PC-9 (cell line): ENCODE measurements around the gene GLTP. TPM values are rescaled to one million over a fixed set of nuclear protein-coding genes. Genes with fewer than 3 reads are reported as not detected.
A peak's percentile ranks its signal among the peaks of the same experiment; 100 is the strongest.

Experiments used
- BruUV-seq: library from RNA; stranded (reverse); fragments of 400-500 nt; replicated peaks from 2 replicates; lab custom pipeline; 2021; lab: Mats Ljungman, UMichigan
- CTCF ChIA-PET: fragments of 300-600 bp; sonication (Branson Sonifier 250); formaldehyde crosslinking; loops from one replicate; lab custom pipeline; 2022; ENCODE audit warnings: antibody characterized with exemption; lab: Charles Lee
- POLR2A ChIA-PET: fragments of 300-600 bp; sonication (Branson Sonifier 250); formaldehyde crosslinking; loops from one replicate; lab custom pipeline; 2022; ENCODE audit warnings: antibody characterized with exemption; ENCODE audit not compliant: unreplicated experiment; lab: Charles Lee
- DNase-seq, 2 experiments: peaks; one replicate each; pipeline versions ENCODE4 v3.0.0 to v3.0.0-alpha.2; 2015 to 2022; ENCODE audit warnings: mixed read lengths in 1 of 2
- H2AFZ ChIP-seq: fragments of 200-600 bp; sonication (generic); 2 replicates; pipeline ENCODE4 v1.8.1; 2017; ENCODE audit warnings: antibody characterized with exemption
- H3F3A ChIP-seq: fragments of 200-600 bp; sonication (generic); 2 replicates; pipeline ENCODE4 v1.8.1; 2017; ENCODE audit warnings: antibody characterized with exemption, mild to moderate bottlenecking, low read depth; ENCODE audit not compliant: insufficient read depth
- H3K27ac ChIP-seq: fragments of 200-600 bp; sonication (generic); 2 replicates; pipeline ENCODE4 v1.6.1; 2016; ENCODE audit warnings: mixed run types
- H3K27me3 ChIP-seq: fragments of 200-600 bp; sonication (generic); 2 replicates; pipeline ENCODE4 v1.6.1; 2016; ENCODE audit warnings: low read depth, mixed run types; ENCODE audit not compliant: insufficient read depth
- H3K36me3 ChIP-seq: fragments of 200-600 bp; sonication (generic); 2 replicates; pipeline ENCODE4 v1.6.1; 2016; ENCODE audit warnings: low read depth, mixed run types
- H3K4me1 ChIP-seq: fragments of 200-600 bp; sonication (generic); replicated peaks from 2 replicates; pipeline ENCODE4 v1.6.1; 2016; ENCODE audit warnings: mixed run types; ENCODE audit not compliant: insufficient read depth
- H3K4me2 ChIP-seq: fragments of 200-600 bp; sonication (generic); 2 replicates; pipeline ENCODE4 v1.6.1; 2017; ENCODE audit warnings: mixed run types
- H3K4me3 ChIP-seq: fragments of 200-600 bp; sonication (generic); 2 replicates; pipeline ENCODE4 v1.6.1; 2016; ENCODE audit warnings: mixed run types
- H3K79me2 ChIP-seq: fragments of 200-600 bp; sonication (generic); 2 replicates; pipeline ENCODE4 v1.6.1; 2017; ENCODE audit warnings: low read depth, mixed run types
- H3K9me2 ChIP-seq: fragments of 200-600 bp; sonication (generic); 2 replicates; pipeline ENCODE4 v1.8.1; 2017; ENCODE audit warnings: mild to moderate bottlenecking; ENCODE audit not compliant: insufficient read depth
- H3K9me3 ChIP-seq: fragments of 200-600 bp; sonication (generic); 2 replicates; pipeline ENCODE4 v1.8.1; 2016; ENCODE audit warnings: low read depth; ENCODE audit not compliant: insufficient read depth
- H4K20me1 ChIP-seq: fragments of 200-600 bp; sonication (generic); 2 replicates; pipeline ENCODE4 v1.8.1; 2017; ENCODE audit not compliant: insufficient read depth
- EZH2 ChIP-seq: fragments of 200-600 bp; sonication (generic); IDR thresholded peaks from 2 replicates; pipeline ENCODE4 v1.8.0; 2017; ENCODE audit warnings: antibody characterized with exemption, low read depth
- intact Hi-C: fragments of 100-400 bp; cut with micrococcal nuclease; formaldehyde crosslinking; loops from one replicate; pipeline ENCODE4 v1.10.0; 2022; ENCODE audit not compliant: unreplicated experiment
- total RNA-seq: library from RNA; stranded (reverse); gene quantifications from 2 replicates; pipeline ENCODE4 v1.2.3, GENCODE V29; 2021
- TF ChIP-seq, protein P1 (sequence below): fragments of 200-600 bp; sonication (generic); conservative IDR thresholded peaks from 2 replicates; pipeline ENCODE4 v1.6.1; 2017; ENCODE audit warnings: mixed run types, antibody characterized with exemption, mild to moderate bottlenecking, moderate library complexity

The GLTP gene
- total RNA-seq, 1 experiment from 2014 or later: 30.3 TPM

GRCh38 chr12:109814600-109815150, 65.7 kb downstream of the GLTP start:
- CTCF ChIA-PET: no interaction called here
- BruUV-seq: no TSS peak

GRCh38 chr12:109813810-109814416, 66.4 kb downstream of the GLTP start:
- Histone ChIP-seq H4K20me1 (no peaks in the 10 kb centered on the region), H3K36me3 (no peaks in the 10 kb centered on the region), H3K27ac (no peak overlapping the region), H3F3A (peaks cover 8% of the 10 kb centered on the region), H2AFZ (no peak overlapping the region), H3K79me2 (no peaks in the 10 kb centered on the region), H3K9me3 (no peaks in the 10 kb centered on the region), H3K9me2 (no peaks in the 10 kb centered on the region), H3K4me2 (no peak overlapping the region), H3K27me3 (no peaks in the 10 kb centered on the region), H3K4me1 (peaks cover 6% of the 10 kb centered on the region; the same call in 1 of the 2 replicates), H3K4me3 (no peak overlapping the region)
- TF ChIP-seq, protein P1, sequence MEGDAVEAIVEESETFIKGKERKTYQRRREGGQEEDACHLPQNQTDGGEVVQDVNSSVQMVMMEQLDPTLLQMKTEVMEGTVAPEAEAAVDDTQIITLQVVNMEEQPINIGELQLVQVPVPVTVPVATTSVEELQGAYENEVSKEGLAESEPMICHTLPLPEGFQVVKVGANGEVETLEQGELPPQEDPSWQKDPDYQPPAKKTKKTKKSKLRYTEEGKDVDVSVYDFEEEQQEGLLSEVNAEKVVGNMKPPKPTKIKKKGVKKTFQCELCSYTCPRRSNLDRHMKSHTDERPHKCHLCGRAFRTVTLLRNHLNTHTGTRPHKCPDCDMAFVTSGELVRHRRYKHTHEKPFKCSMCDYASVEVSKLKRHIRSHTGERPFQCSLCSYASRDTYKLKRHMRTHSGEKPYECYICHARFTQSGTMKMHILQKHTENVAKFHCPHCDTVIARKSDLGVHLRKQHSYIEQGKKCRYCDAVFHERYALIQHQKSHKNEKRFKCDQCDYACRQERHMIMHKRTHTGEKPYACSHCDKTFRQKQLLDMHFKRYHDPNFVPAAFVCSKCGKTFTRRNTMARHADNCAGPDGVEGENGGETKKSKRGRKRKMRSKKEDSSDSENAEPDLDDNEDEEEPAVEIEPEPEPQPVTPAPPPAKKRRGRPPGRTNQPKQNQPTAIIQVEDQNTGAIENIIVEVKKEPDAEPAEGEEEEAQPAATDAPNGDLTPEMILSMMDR: no peak
- no peak for TF ChIP-seq EZH2
- POLR2A ChIA-PET: no interaction called here
- no TSS peak for BruUV-seq
- CTCF ChIA-PET: no interaction called here
- DNase-seq: no peak
- intact Hi-C loops: no loop called here

More at GRCh38 chr12:109814600-109815150, 65.7 kb downstream of the GLTP start:
- H3K36me3 ChIP-seq: no peaks in the 10 kb centered on the region
- no peaks in the 10 kb centered on the region for H3K9me3 ChIP-seq
- no peak overlapping the region for H2AFZ ChIP-seq
- POLR2A ChIA-PET: no interaction called here
- H3K4me1 ChIP-seq: peaks cover 11% of the 10 kb centered on the region; the same call in 1 of the 2 replicates
- DNase-seq: no peak
- no peak for TF ChIP-seq EZH2
- TF ChIP-seq, protein P1: no peak
- no peak overlapping the region for H3K4me2 ChIP-seq
- H3K4me3 ChIP-seq: no peak overlapping the region
- H4K20me1 ChIP-seq: no peaks in the 10 kb centered on the region
- no peak overlapping the region for H3K27ac ChIP-seq
- no peaks in the 10 kb centered on the region for H3K79me2 ChIP-seq
- peaks cover 8% of the 10 kb centered on the region for H3F3A ChIP-seq
- intact Hi-C loops: no loop called here
- H3K9me2 ChIP-seq: no peaks in the 10 kb centered on the region
- H3K27me3 ChIP-seq: no peaks in the 10 kb centered on the region

- Histone ChIP-seq H3F3A (no peaks in the 10 kb centered on the region), H3K4me2 (no peak overlapping the region), H3K9me3 (no peaks in the 10 kb centered on the region), H3K4me3 (no peak overlapping the region), H3K79me2 (no peaks in the 10 kb centered on the region), H3K4me1 (no peaks in the 10 kb centered on the region), H3K27me3 (no peaks in the 10 kb centered on the region), H3K27ac (no peak overlapping the region), H4K20me1 (no peaks in the 10 kb centered on the region), H2AFZ (no peak overlapping the region), H3K9me2 (no peaks in the 10 kb centered on the region), H3K36me3 (no peaks in the 10 kb centered on the region)
- POLR2A ChIA-PET: no interaction called here
- intact Hi-C loops: no loop called here
- BruUV-seq: no TSS peak
- no peak for TF ChIP-seq EZH2
- TF ChIP-seq, protein P1: peak; percentile 29; the same call in 1 of the 2 replicates
- no peak for DNase-seq
- CTCF ChIA-PET: interaction anchor here (0.6 kb wide), 1 partner anchor 48 kb away, joined by 5 read pairs; no protein-coding TSS in a partner anchor
These were observed 68.7 kb downstream of the GLTP start for GRCh38 chr12:109811624-109811995.
